ENCODE data around the gene SERTM1.

- TF ChIP-seq EZH2 (IDR thresholded peaks at IDR 0.05; ENCODE audit: low read length, missing control alignments), result no peak
- TF ChIP-seq, protein P1, sequence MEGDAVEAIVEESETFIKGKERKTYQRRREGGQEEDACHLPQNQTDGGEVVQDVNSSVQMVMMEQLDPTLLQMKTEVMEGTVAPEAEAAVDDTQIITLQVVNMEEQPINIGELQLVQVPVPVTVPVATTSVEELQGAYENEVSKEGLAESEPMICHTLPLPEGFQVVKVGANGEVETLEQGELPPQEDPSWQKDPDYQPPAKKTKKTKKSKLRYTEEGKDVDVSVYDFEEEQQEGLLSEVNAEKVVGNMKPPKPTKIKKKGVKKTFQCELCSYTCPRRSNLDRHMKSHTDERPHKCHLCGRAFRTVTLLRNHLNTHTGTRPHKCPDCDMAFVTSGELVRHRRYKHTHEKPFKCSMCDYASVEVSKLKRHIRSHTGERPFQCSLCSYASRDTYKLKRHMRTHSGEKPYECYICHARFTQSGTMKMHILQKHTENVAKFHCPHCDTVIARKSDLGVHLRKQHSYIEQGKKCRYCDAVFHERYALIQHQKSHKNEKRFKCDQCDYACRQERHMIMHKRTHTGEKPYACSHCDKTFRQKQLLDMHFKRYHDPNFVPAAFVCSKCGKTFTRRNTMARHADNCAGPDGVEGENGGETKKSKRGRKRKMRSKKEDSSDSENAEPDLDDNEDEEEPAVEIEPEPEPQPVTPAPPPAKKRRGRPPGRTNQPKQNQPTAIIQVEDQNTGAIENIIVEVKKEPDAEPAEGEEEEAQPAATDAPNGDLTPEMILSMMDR (conservative IDR thresholded peaks at IDR 0.05 in 1 of 2, IDR thresholded peaks at IDR 0.05 in 1 of 2; ENCODE audit: low read depth in 1 of 2, low read length in 2 of 2), result no peak
These were observed 23.2 kb upstream of the SERTM1 start for GRCh38 chr13:36650611-36651010.

Data from fibroblast of lung (primary cell).